Trophoblast cell (in vitro differentiated cells and primary cell): ENCODE measurements around the gene MEIKIN.

Experiments used
- DNase-seq, 2 donors: peaks; one replicate each; pipeline ENCODE4 v3.0.0-alpha.2; 2016
- H2AFZ ChIP-seq: 2 replicates; pipeline ENCODE4 v1.6.1; 2013; ENCODE audit warnings: low read length, moderate library complexity, mild to moderate bottlenecking; ENCODE audit not compliant: insufficient read depth, poor library complexity
- H2AK5ac ChIP-seq: 2 replicates; pipeline ENCODE4 v1.6.1; 2013; ENCODE audit warnings: mild to moderate bottlenecking, low read length
- H2BK120ac ChIP-seq: 2 replicates; pipeline ENCODE4 v1.6.1; 2013; ENCODE audit warnings: low read length, mild to moderate bottlenecking, moderate library complexity; ENCODE audit not compliant: insufficient read depth, poor library complexity
- H2BK12ac ChIP-seq: 2 replicates; pipeline ENCODE4 v1.6.1; 2013; ENCODE audit warnings: mild to moderate bottlenecking, low read length, moderate library complexity
- H2BK5ac ChIP-seq: 2 replicates; pipeline ENCODE4 v1.6.1; 2013; ENCODE audit warnings: low read length, low read depth, moderate library complexity, mild to moderate bottlenecking; ENCODE audit not compliant: poor library complexity
- H3K14ac ChIP-seq: 2 replicates; pipeline ENCODE4 v1.6.1; 2013; ENCODE audit warnings: mild to moderate bottlenecking, low read length
- H3K18ac ChIP-seq: 2 replicates; pipeline ENCODE4 v1.6.1; 2013; ENCODE audit warnings: mild to moderate bottlenecking, low read length
- H3K23ac ChIP-seq: 2 replicates; pipeline ENCODE4 v1.6.1; 2013; ENCODE audit warnings: low read length
- H3K27ac ChIP-seq: 2 replicates; pipeline ENCODE4 v1.5.1; 2013; ENCODE audit warnings: low read depth, mild to moderate bottlenecking, inconsistent platforms, low read length, moderate library complexity
- H3K27me3 ChIP-seq: 2 replicates; pipeline ENCODE4 v1.6.1; 2013; ENCODE audit warnings: inconsistent platforms, mild to moderate bottlenecking, low read length, moderate library complexity; ENCODE audit not compliant: insufficient read depth
- H3K36me3 ChIP-seq, 2 experiments: 1 replicate in 1 of 2; 2 replicates in 1 of 2; pipeline ENCODE4 v1.6.1; 2013; ENCODE audit warnings: low read length in 2 of 2, mild to moderate bottlenecking in 2 of 2, moderate library complexity in 1 of 2; ENCODE audit not compliant: insufficient read depth in 2 of 2, control insufficient read depth in 1 of 2
- H3K4ac ChIP-seq: 2 replicates; pipeline ENCODE4 v1.6.1; 2013; ENCODE audit warnings: low read depth, mild to moderate bottlenecking, low read length, moderate library complexity
- H3K4me1 ChIP-seq, 2 experiments: 1 replicate in 1 of 2; 2 replicates in 1 of 2; pipeline ENCODE4 v1.6.1; 2013; ENCODE audit warnings: low read length in 2 of 2, mild to moderate bottlenecking in 2 of 2, moderate library complexity in 1 of 2; ENCODE audit not compliant: insufficient read depth in 2 of 2, control insufficient read depth in 1 of 2
- H3K4me2 ChIP-seq: 2 replicates; pipeline ENCODE4 v1.6.1; 2013; ENCODE audit warnings: inconsistent platforms, mild to moderate bottlenecking, low read length, moderate library complexity
- H3K4me3 ChIP-seq: 2 replicates; pipeline ENCODE4 v1.5.1; 2013; ENCODE audit warnings: mild to moderate bottlenecking, low read depth, low read length, inconsistent platforms
- H3K79me1 ChIP-seq: one replicate; pipeline ENCODE4 v1.6.1; 2013; ENCODE audit warnings: low read length
- H3K79me2 ChIP-seq: 2 replicates; pipeline ENCODE4 v1.6.1; 2013; ENCODE audit warnings: low read length, mild to moderate bottlenecking; ENCODE audit not compliant: control insufficient read depth, insufficient read depth, poor library complexity
- H3K9ac ChIP-seq: 2 replicates; pipeline ENCODE4 v1.6.1; 2013; ENCODE audit warnings: mild to moderate bottlenecking, low read length
- H3K9me3 ChIP-seq: 2 replicates; pipeline ENCODE4 v1.6.1; 2013; ENCODE audit warnings: low read depth, mild to moderate bottlenecking, control low read depth, inconsistent platforms, low read length; ENCODE audit not compliant: insufficient read depth
- H4K12ac ChIP-seq: 2 replicates; pipeline ENCODE4 v1.6.1; 2013; ENCODE audit warnings: low read depth, mild to moderate bottlenecking, low read length, moderate library complexity
- H4K8ac ChIP-seq: 2 replicates; pipeline ENCODE4 v1.6.1; 2013; ENCODE audit warnings: low read depth, mild to moderate bottlenecking, low read length, moderate library complexity
- H4K91ac ChIP-seq: one replicate; pipeline ENCODE4 v1.6.1; 2013; ENCODE audit warnings: low read depth, mild to moderate bottlenecking, low read length, moderate library complexity
- WGBS: extraction: QIAGEN DNeasy Blood & Tissue Kit; methylation state at CpG from one replicate; pipeline ENCODE4 v1.1.7; 2013; ENCODE audit warnings: missing lambda C conversion rate; ENCODE audit not compliant: insufficient read length, insufficient coverage; ENCODE audit errors: extremely low coverage; 5-methylcytosine and 5-hydroxymethylcytosine counted together

The MEIKIN gene

DNA sequence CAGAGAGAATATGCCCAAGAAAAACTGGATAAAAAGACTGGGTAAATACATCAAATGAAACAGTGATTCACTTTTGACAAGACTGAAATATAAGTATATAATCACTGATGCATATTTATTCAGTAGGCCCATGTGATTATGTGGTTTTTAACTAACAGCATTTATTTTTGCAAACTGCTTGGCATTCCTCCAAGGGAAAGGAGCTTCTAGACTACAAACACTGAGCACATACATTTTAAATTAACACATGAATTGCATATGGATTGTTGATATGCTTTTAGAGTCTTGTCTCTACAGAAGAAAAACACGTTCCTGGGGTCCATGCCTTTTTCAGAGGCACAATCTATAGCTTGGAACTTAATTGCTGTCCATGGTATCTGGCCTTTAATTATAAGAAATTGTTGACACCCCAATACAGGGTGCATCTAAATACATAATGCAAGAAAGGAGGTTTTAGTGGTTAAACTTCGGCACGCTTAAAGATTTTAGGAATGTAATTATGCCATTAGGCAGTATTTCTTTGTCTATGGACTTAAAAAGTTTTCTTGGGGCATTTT is 6.9 kb upstream of the MEIKIN start:
- Histone ChIP-seq H3K27me3 (no peaks in the 10 kb centered on the region), H2AFZ (no peak overlapping the region), H3K9me3 (no peaks in the 10 kb centered on the region), H3K4me2 (no peak overlapping the region), H2BK12ac (no peak overlapping the region), H3K9ac (no peak overlapping the region), H3K23ac (no peak overlapping the region), H3K79me1 (no peaks in the 10 kb centered on the region), H3K18ac (no peak overlapping the region), H4K91ac (no peak overlapping the region), H2AK5ac (no peak overlapping the region), H3K4me3 (no peak overlapping the region), H4K8ac (no peak overlapping the region), H3K79me2 (no peaks in the 10 kb centered on the region), H4K12ac (no peak overlapping the region), H3K27ac (no peak overlapping the region), H2BK120ac (no peak overlapping the region), H3K36me3 (no peaks in the 10 kb centered on the region), H3K4me1 (no peaks in the 10 kb centered on the region), H3K14ac (no peak overlapping the region), H2BK5ac (no peak overlapping the region), H3K4ac (no peak overlapping the region)
- WGBS = no CpG with 5 or more reads among the region's 3 CpGs
- no peak for DNase-seq

DNA sequence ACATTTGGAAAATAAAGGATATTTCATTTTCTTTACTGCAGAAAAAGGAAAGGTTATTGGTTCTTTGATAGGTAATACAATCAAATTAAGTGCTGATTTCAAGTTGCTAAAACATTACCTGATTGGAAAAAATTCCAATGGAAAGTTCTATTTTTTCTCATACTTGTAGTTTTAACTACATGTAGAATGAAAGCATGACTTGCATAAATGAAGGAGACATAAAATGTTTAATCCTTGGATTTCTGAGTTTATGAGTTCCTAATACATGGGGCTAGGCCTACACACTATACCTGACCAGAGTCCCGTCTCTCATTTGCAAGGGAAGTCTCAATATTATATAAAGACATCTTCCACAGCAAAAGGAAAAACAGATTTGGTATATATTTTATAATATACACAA is 5.2 kb upstream of the MEIKIN start:
- Histone ChIP-seq H2BK5ac (no peak overlapping the region), H3K4me3 (no peak overlapping the region), H4K12ac (no peak overlapping the region), H3K14ac (no peak overlapping the region), H3K9me3 (no peaks in the 10 kb centered on the region), H3K79me1 (no peaks in the 10 kb centered on the region), H3K18ac (no peak overlapping the region), H2BK12ac (no peak overlapping the region), H3K79me2 (no peaks in the 10 kb centered on the region), H2AK5ac (no peak overlapping the region), H3K4me2 (no peak overlapping the region), H3K36me3 (no peaks in the 10 kb centered on the region), H3K27ac (no peak overlapping the region), H3K9ac (no peak overlapping the region), H4K91ac (no peak overlapping the region), H3K27me3 (no peaks in the 10 kb centered on the region), H3K23ac (no peak overlapping the region), H2AFZ (no peak overlapping the region), H3K4ac (no peak overlapping the region), H2BK120ac (no peak overlapping the region), H3K4me1 (no peaks in the 10 kb centered on the region), H4K8ac (no peak overlapping the region)
- whole genome bisulfite sequencing = no CpG with 5 or more reads among the region's 1 CpG
- no peak for DNase-seq

DNA sequence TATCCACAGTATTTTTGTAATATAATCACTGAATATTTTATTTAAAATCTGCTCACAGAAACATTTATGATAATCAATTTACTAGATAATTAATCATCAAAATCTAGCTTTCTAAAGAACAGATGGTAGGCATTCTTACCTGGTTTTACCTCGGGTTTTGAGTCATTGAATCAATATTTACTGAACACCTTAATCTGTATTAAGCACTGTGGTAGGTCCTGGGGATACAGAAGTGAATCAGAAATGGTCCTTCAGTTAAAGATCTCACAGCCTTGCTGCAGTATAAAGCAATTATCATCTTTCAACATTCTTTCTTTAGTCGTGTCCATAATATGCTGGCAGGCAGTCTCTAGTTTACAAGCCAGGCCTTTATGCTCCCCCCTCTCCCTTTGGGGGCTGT is 2.0 kb upstream of the MEIKIN start:
- no peak overlapping the region for H3K4me2 ChIP-seq
- no peak overlapping the region for H3K27ac ChIP-seq
- no peaks in the 10 kb centered on the region for H3K27me3 ChIP-seq
- no peak for DNase-seq
- no CpG with 5 or more reads among the region's 2 CpGs for WGBS
- H3K14ac ChIP-seq = no peak overlapping the region
- H3K4me1 ChIP-seq = no peaks in the 10 kb centered on the region
- no peak overlapping the region for H2BK120ac ChIP-seq
- no peak overlapping the region for H3K4me3 ChIP-seq
- no peak overlapping the region for H3K4ac ChIP-seq
- H4K12ac ChIP-seq = no peak overlapping the region
- no peak overlapping the region for H2BK12ac ChIP-seq
- H4K8ac ChIP-seq = no peak overlapping the region
- H3K23ac ChIP-seq = no peak overlapping the region
- H2BK5ac ChIP-seq = no peak overlapping the region
- no peaks in the 10 kb centered on the region for H3K36me3 ChIP-seq
- H2AK5ac ChIP-seq = no peak overlapping the region
- no peaks in the 10 kb centered on the region for H3K9me3 ChIP-seq
- no peaks in the 10 kb centered on the region for H3K79me2 ChIP-seq
- H3K18ac ChIP-seq = no peak overlapping the region
- no peak overlapping the region for H4K91ac ChIP-seq
- no peak overlapping the region for H3K9ac ChIP-seq
- no peaks in the 10 kb centered on the region for H3K79me1 ChIP-seq
- no peak overlapping the region for H2AFZ ChIP-seq

DNA sequence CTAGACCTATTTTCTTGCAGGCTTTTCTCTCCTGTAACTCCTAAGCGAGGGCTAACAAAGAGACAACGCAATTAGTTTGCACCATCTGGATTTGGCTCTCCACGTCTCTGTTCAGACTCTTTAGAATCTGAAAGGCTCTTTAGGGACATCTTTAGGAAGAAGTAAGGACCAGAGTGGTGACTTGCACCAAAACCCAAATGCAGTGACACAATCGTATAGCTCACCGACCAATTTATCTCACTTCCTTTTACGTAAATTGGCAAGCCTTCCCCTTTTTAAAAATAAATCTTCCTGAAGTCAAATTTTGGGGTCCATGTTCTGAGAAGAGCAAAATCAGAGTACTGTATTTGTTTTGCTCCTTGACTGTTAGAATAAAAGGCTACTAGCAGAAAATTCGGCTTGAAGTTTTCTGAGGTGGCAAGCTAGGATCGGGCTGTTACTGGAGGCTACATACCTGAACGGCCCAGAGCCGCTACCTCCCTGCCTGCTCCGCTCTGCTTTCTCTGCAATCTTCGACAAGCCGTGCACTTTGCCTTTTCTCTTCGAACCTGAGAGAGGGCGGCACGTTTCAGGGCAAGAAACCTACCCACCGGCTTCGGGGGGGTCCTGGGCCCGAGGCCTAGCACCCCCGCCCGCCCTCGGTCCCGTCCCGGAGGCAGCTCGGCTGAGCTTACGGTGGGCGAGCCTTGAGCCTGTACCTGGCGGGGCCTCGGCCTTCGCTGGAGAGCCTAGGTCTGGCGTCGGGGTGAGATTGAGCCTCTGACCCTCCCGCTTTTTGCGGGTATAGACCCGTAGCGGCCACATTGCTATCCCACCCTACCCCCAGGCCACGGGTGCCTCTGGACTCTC is 537 bp downstream of the MEIKIN start:
- WGBS = no CpG with 5 or more reads among the region's 37 CpGs
- no peak overlapping the region for H4K91ac ChIP-seq
- H3K4me2 ChIP-seq = no peak overlapping the region

More for the DNA sequence above, 537 bp downstream of the MEIKIN start:
- no peak overlapping the region for H3K9ac ChIP-seq
- H2AFZ ChIP-seq = no peak overlapping the region
- no peak overlapping the region for H2AK5ac ChIP-seq
- no peaks in the 10 kb centered on the region for H3K36me3 ChIP-seq
- H3K4me3 ChIP-seq = no peak overlapping the region
- no peaks in the 10 kb centered on the region for H3K9me3 ChIP-seq
- no peaks in the 10 kb centered on the region for H3K79me1 ChIP-seq
- H2BK120ac ChIP-seq = no peak overlapping the region
- no peak overlapping the region for H4K12ac ChIP-seq
- no peaks in the 10 kb centered on the region for H3K27me3 ChIP-seq
- no peak overlapping the region for H4K8ac ChIP-seq
- H3K27ac ChIP-seq = no peak overlapping the region
- no peak for DNase-seq
- H2BK12ac ChIP-seq = no peak overlapping the region
- no peak overlapping the region for H3K14ac ChIP-seq
- no peaks in the 10 kb centered on the region for H3K79me2 ChIP-seq
- H2BK5ac ChIP-seq = no peak overlapping the region
- no peak overlapping the region for H3K18ac ChIP-seq
- H3K4me1 ChIP-seq = no peaks in the 10 kb centered on the region
- H3K23ac ChIP-seq = no peak overlapping the region
- no peak overlapping the region for H3K4ac ChIP-seq
